HepG2 (cell line): ENCODE data around the gene SH3BGRL2. TPM values are rescaled to one million over a fixed set of nuclear protein-coding genes. Genes with fewer than 3 reads are reported as not detected.

Experiments used
- CENPT ChIP-seq: sonication (generic); formaldehyde crosslinking; IDR thresholded peaks from 2 replicates; pipeline ENCODE4 v1.8.0; 2022; ENCODE audit warnings: low read depth, mild to moderate bottlenecking, moderate library complexity, missing genetic modification reagents
- FOXA1 ChIP-seq, 2 experiments: fragments of 450-650 bp in 1 of 2; sonication (generic) in 1 of 2; formaldehyde crosslinking in 1 of 2; IDR thresholded peaks; 2 replicates each; pipeline versions ENCODE4 v1.4.0 to v1.6.1; 2016 to 2020; ENCODE audit warnings: missing genetic modification reagents in 1 of 2
- FOXC1 ChIP-seq: sonication (generic); formaldehyde crosslinking; IDR thresholded peaks from 2 replicates; pipeline ENCODE4 v1.8.0; 2022; ENCODE audit warnings: mild to moderate bottlenecking, missing genetic modification reagents, borderline replicate concordance
- GABPB1 ChIP-seq: IDR thresholded peaks from 2 replicates; pipeline ENCODE4 v1.6.1; 2016; ENCODE audit warnings: mild to moderate bottlenecking, missing genetic modification reagents, moderate library complexity, missing compliant biosample characterization
- GATAD2A ChIP-seq: IDR thresholded peaks from 2 replicates; pipeline ENCODE4 v1.6.1; 2016
- HNF1A ChIP-seq, 2 experiments: sonication (generic) in 1 of 2; formaldehyde crosslinking in 1 of 2; IDR thresholded peaks; 2 replicates each; pipeline versions ENCODE4 v1.4.0 to v1.6.1; 2016 to 2020; ENCODE audit warnings: borderline replicate concordance in 1 of 2, low read depth in 1 of 2, mild to moderate bottlenecking in 1 of 2, missing genetic modification reagents in 1 of 2
- PHF20 ChIP-seq: sonication (generic); formaldehyde crosslinking; IDR thresholded peaks from 2 replicates; pipeline ENCODE4 v1.5.0; 2020; ENCODE audit warnings: mild to moderate bottlenecking, missing genetic modification reagents
- PITX1 ChIP-seq: sonication (generic); formaldehyde crosslinking; IDR thresholded peaks from 2 replicates; pipeline ENCODE4 v1.5.1; 2020; ENCODE audit warnings: mild to moderate bottlenecking, missing genetic modification reagents
- SOX13 ChIP-seq, 3 experiments: fragments of 450-650 bp in 1 of 3; sonication (generic) in 1 of 3; formaldehyde crosslinking in 1 of 3; IDR thresholded peaks in 2 of 3; conservative IDR thresholded peaks in 1 of 3; 2 replicates each; pipeline versions ENCODE4 v1.5.0 to v1.6.1; 2016 to 2020; ENCODE audit warnings: antibody characterized with exemption in 1 of 3, mild to moderate bottlenecking in 1 of 3, missing compliant biosample characterization in 1 of 3, missing genetic modification reagents in 1 of 3, moderate library complexity in 1 of 3
- ZBTB1 ChIP-seq: sonication (generic); formaldehyde crosslinking; IDR thresholded peaks from 2 replicates; pipeline ENCODE4 v1.4.0; 2020; ENCODE audit warnings: missing genetic modification reagents, borderline replicate concordance
- ZBTB20 ChIP-seq: sonication (generic); formaldehyde crosslinking; IDR thresholded peaks from 2 replicates; pipeline ENCODE4 v1.8.1; 2023; ENCODE audit warnings: missing genetic modification reagents, low read depth, mild to moderate bottlenecking, borderline replicate concordance
- ZBTB7A ChIP-seq: sonication (generic); formaldehyde crosslinking; IDR thresholded peaks from 2 replicates; pipeline ENCODE4 v1.8.0; 2022; ENCODE audit warnings: mild to moderate bottlenecking, missing genetic modification reagents
- ZFP90 ChIP-seq: sonication (generic); formaldehyde crosslinking; IDR thresholded peaks from 2 replicates; pipeline ENCODE4 v1.8.0; 2022; ENCODE audit warnings: missing genetic modification reagents, mild to moderate bottlenecking, inconsistent platforms, borderline replicate concordance
- ZFY ChIP-seq: sonication (generic); formaldehyde crosslinking; IDR thresholded peaks from 2 replicates; pipeline ENCODE4 v1.4.0; 2020; ENCODE audit warnings: missing genetic modification reagents
- ZNF256 ChIP-seq: sonication (generic); formaldehyde crosslinking; conservative IDR thresholded peaks from 2 replicates; pipeline ENCODE4 v1.4.0; 2020; ENCODE audit warnings: missing genetic modification reagents
- ZNF274 ChIP-seq: sonication (generic); formaldehyde crosslinking; IDR thresholded peaks from 2 replicates; pipeline ENCODE4 v1.5.1; 2020; ENCODE audit warnings: mild to moderate bottlenecking, missing genetic modification reagents
- ZNF547 ChIP-seq: sonication (generic); formaldehyde crosslinking; IDR thresholded peaks from 2 replicates; pipeline ENCODE4 v1.5.1; 2020; ENCODE audit warnings: mild to moderate bottlenecking, missing genetic modification reagents
- ZNF576 ChIP-seq: sonication (generic); formaldehyde crosslinking; IDR thresholded peaks from 2 replicates; pipeline ENCODE4 v1.4.0; 2020; ENCODE audit warnings: mild to moderate bottlenecking, missing genetic modification reagents
- ZNF749 ChIP-seq: sonication (generic); formaldehyde crosslinking; IDR thresholded peaks from 2 replicates; pipeline ENCODE4 v1.8.0; 2022; ENCODE audit warnings: mild to moderate bottlenecking, missing genetic modification reagents, moderate library complexity, borderline replicate concordance
- polyA plus RNA-seq, 8 experiments: library from polyadenylated mRNA; depleted of rRNA in 3 of 8; stranded (reverse) in 7 of 8; unstranded in 1 of 8; fragments of >200 nt; fragmentation: Illumina TruSeq in 4 of 8; extraction: Trizol in 4 of 8; gene quantifications; 2 replicates each; pipeline versions ENCODE4 v1.2.1 to v1.2.3, GENCODE V29; 2011 to 2016; ENCODE audit warnings: low read depth in 4 of 8, missing spikeins in 1 of 8, mixed read lengths in 1 of 8; ENCODE audit not compliant: insufficient read depth in 1 of 8
- total RNA-seq, 5 experiments: library from RNA; depleted of rRNA; stranded (reverse); fragments of >200 nt; fragmentation: Illumina TruSeq; extraction: Trizol; gene quantifications; 2 replicates each; pipeline ENCODE4 v1.2.3, GENCODE V29; 2016; ENCODE audit warnings: low read depth in 1 of 5
- TF ChIP-seq, protein P1 (sequence below): sonication (generic); formaldehyde crosslinking; IDR thresholded peaks from 2 replicates; pipeline ENCODE4 v1.4.0; 2020; ENCODE audit warnings: missing genetic modification reagents
- TF ChIP-seq, protein P2 (sequence below): IDR thresholded peaks from 2 replicates; pipeline ENCODE4 v1.6.1; 2018; ENCODE audit warnings: missing genetic modification reagents, mild to moderate bottlenecking, missing compliant biosample characterization

Gene SH3BGRL2
- total and polyA plus RNA-seq, 2 of the 13 experiments (the other 11 are each of a cell fraction or from before 2014, with no cell fraction given), result 10.9 to 28.8 TPM

- TF ChIP-seq, protein P1, sequence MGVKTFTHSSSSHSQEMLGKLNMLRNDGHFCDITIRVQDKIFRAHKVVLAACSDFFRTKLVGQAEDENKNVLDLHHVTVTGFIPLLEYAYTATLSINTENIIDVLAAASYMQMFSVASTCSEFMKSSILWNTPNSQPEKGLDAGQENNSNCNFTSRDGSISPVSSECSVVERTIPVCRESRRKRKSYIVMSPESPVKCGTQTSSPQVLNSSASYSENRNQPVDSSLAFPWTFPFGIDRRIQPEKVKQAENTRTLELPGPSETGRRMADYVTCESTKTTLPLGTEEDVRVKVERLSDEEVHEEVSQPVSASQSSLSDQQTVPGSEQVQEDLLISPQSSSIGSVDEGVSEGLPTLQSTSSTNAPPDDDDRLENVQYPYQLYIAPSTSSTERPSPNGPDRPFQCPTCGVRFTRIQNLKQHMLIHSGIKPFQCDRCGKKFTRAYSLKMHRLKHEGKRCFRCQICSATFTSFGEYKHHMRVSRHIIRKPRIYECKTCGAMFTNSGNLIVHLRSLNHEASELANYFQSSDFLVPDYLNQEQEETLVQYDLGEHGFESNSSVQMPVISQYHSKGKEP (CRISPR knock-in tag), result no peak
- TF ChIP-seq ZNF749 (no peak), ZNF256 (CRISPR knock-in tag) (no peak), PITX1 (CRISPR knock-in tag) (no peak), ZBTB7A (CRISPR knock-in tag) (no peak), GATAD2A (peak; percentile 18; the same call in 1 of the 2 replicates), ZNF274 (0 out of 2 replicates have a peak, but pooled peaks have one; percentile 5), CENPT (CRISPR knock-in tag) (no peak), ZNF547 (CRISPR knock-in tag) (no peak), ZBTB20 (no peak), PHF20 (CRISPR knock-in tag) (0 out of 2 replicates have a peak, but pooled peaks have one; percentile 37), FOXA1 (IDR thresholded peaks at IDR 0.05) (no peak), FOXA1 (CRISPR knock-in tag; IDR thresholded peaks at IDR 0.05) (no peak), HNF1A (IDR thresholded peaks at IDR 0.05; ENCODE audit: low read depth) (no peak), HNF1A (CRISPR knock-in tag; IDR thresholded peaks at IDR 0.05; ENCODE audit: borderline replicate concordance) (no peak), FOXC1 (CRISPR knock-in tag) (no peak), SOX13 (IDR thresholded peaks at IDR 0.05) (no peak), SOX13 (CRISPR knock-in tag; conservative IDR thresholded peaks at IDR 0.05 in 1 of 2, IDR thresholded peaks at IDR 0.05 in 1 of 2) (0 out of 4 replicates have a peak, but pooled peaks of 1 of the 2 experiments have one; percentile 2), ZNF576 (CRISPR knock-in tag) (no peak), GABPB1 (CRISPR knock-in tag) (no peak), ZFY (CRISPR knock-in tag) (0 out of 2 replicates have a peak, but pooled peaks have one; percentile 5), ZBTB1 (CRISPR knock-in tag) (no peak), ZFP90 (CRISPR knock-in tag) (no peak)
- TF ChIP-seq, protein P2, sequence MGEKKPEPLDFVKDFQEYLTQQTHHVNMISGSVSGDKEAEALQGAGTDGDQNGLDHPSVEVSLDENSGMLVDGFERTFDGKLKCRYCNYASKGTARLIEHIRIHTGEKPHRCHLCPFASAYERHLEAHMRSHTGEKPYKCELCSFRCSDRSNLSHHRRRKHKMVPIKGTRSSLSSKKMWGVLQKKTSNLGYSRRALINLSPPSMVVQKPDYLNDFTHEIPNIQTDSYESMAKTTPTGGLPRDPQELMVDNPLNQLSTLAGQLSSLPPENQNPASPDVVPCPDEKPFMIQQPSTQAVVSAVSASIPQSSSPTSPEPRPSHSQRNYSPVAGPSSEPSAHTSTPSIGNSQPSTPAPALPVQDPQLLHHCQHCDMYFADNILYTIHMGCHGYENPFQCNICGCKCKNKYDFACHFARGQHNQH (CRISPR knock-in tag), result no peak
Measured at GRCh38 chr6:79631693-79632172, 604 bp downstream of the SH3BGRL2 start (continued).
